ENCODE data around the gene OVCA2. TPM values are rescaled to one million over a fixed set of nuclear protein-coding genes. Genes with fewer than 3 reads are reported as not detected.

Gene OVCA2
- total RNA-seq, 5 donors from 2014 or later (not counting 1 experiment from before 2014, with no cell fraction given) = 31.0 to 36.8 (median 31.8) TPM

DNA sequence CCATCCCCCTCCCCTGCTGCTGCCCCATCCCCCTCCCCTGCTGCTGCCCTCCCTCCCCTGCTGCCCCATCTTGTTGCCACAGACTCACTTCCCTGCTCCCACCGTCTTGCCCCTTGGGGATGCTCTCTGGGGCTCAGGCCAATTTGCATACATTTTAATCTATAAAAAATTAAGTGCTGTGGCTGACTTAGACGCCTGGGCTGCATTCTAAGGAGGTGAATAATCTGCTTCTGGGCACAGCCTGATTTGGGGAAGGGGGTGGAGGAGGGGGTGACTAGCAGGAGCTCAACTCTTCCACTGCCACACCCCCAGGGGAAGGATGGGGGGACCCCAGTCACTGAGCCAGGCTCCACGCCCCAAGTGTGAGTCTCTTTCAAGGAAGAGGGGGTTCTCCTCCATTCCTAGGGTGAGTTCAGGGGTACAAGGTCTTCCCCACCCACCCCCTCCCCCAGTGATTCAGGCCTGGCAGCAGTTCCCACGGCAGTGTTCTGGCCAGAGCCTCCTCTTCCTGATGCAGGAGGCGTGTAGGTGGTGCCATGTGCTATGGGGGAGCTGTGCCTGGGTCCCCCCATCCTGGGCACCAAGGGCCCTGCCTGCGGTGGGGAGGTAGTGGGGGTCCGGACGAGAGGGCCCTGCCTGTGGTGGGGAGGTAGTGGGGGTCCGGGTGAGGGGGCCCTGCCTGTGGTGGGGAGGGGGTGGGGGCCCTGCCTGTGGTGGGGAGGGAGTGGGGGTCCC lies 6.8 kb upstream of the OVCA2 start:
- H3K4me1 Mint-ChIP-seq = peaks cover 9 to 28% (median 18%) of the 10 kb centered on the region in 3 donors
- no peak overlapping the region for H3K27ac Mint-ChIP-seq
- ATAC-seq (replicated peaks in 1 of 4) = no peak

DNA sequence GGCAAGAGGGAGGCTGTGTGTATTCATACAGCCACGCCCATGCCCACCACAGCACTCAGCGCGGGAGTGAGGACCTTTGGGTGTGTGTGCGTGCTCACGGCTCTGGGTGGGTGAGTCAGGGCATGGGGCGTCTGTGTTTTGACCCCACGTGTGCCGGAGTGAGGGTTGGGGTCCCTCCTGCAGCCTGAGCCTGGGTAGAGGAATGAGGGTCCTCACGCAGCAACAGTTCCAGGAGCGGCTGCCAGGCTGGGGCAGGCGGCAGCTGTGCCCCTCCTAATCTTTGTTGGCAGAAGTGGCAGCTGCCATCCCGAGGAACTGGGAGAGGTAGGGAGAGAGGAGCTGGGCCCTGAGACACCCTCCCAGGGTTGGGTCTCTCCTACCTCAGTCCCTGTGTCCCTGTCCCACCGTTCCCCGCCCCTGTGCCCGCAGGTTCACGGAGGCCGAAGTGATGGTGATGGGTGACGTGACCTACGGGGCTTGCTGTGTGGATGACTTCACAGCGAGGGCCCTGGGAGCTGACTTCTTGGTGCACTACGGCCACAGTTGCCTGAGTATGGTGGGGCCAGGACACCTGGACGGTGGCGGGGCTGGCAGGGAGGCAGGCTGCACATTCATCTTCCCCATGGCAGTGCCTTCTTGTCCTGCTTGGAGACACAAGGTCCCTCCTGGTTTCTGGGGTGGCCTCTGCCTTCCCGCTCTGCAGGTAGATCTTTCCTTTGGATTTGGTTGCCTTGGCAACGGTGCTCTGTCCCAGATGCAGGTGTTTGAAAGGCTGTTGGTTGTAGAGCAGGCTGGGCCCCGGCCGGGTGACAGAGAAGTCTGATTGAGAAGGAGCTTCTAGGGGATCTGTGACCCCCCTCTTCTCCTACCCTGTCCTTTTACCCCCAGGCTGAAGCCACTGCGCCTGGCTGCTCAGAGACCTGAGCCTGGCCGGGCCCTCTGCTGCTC lies 6.0 kb upstream of the OVCA2 start:
- peaks cover 23% of the 10 kb centered on the region for H3K36me3 Mint-ChIP-seq
- H3K27ac Mint-ChIP-seq = no peak overlapping the region
- no peak for ATAC-seq (replicated peaks in 1 of 4)
- ChIA-PET CTCF (no interaction called here), POLR2A (interaction anchor here (0.6 kb wide), 2 partner anchors 222 to 742 kb away, joined by 3 to 7 read pairs; no protein-coding TSS in a partner anchor)
- no peaks in the 10 kb centered on the region for H3K9me3 ChIP-seq
- H3K27me3 ChIP-seq (replicated peaks in 1 of 2; ENCODE audit: control insufficient read depth in 2 of 2, extremely low read depth in 1 of 2, insufficient read depth in 2 of 2, low read length in 1 of 2) = no peaks in the 10 kb centered on the region
- H3K27ac ChIP-seq (ENCODE audit: low read length) = no peak overlapping the region
- H3K36me3 ChIP-seq (ENCODE audit: control insufficient read depth in 2 of 2, extremely low read depth in 1 of 2, insufficient read depth in 1 of 2, low read length in 1 of 2) = peaks cover 29 to 51% of the 10 kb centered on the region in 2 donors
- H3K27me3 Mint-ChIP-seq = no peaks in the 10 kb centered on the region
- H3K4me1 ChIP-seq (ENCODE audit: control insufficient read depth in 1 of 2, extremely low read depth in 1 of 2, insufficient read depth in 2 of 2, low read length in 2 of 2) = peaks cover 2 to 21% of the 10 kb centered on the region in 2 experiments
- H3K4me3 Mint-ChIP-seq = no peak overlapping the region
- H3K4me1 Mint-ChIP-seq = peaks cover 2 to 25% (median 17%) of the 10 kb centered on the region in 3 donors
- 97% methylated on average over 24 of the region's 29 CpGs for WGBS (ENCODE audit: insufficient coverage)
- no peak overlapping the region for H3K4me3 ChIP-seq (ENCODE audit: control insufficient read depth in 1 of 2, extremely low read depth in 1 of 2, low read length in 1 of 2)
- H3K9me3 Mint-ChIP-seq = no peaks in the 10 kb centered on the region
- no peak for DNase-seq

More for the DNA sequence above, 6.8 kb upstream of the OVCA2 start:
- Mint-ChIP-seq H3K9me3 (no peaks in the 10 kb centered on the region), H3K36me3 (peaks cover 23% of the 10 kb centered on the region), H3K4me3 (no peak overlapping the region), H3K27me3 (no peaks in the 10 kb centered on the region)
- Histone ChIP-seq H3K4me3 (ENCODE audit: control insufficient read depth in 1 of 2, extremely low read depth in 1 of 2, low read length in 1 of 2) (no peak overlapping the region), H3K9me3 (no peaks in the 10 kb centered on the region), H3K27me3 (replicated peaks in 1 of 2; ENCODE audit: control insufficient read depth in 2 of 2, extremely low read depth in 1 of 2, insufficient read depth in 2 of 2, low read length in 1 of 2) (no peaks in the 10 kb centered on the region), H3K27ac (ENCODE audit: low read length) (no peak overlapping the region), H3K36me3 (ENCODE audit: control insufficient read depth in 2 of 2, extremely low read depth in 1 of 2, insufficient read depth in 1 of 2, low read length in 1 of 2) (peaks cover 24 to 44% of the 10 kb centered on the region in 2 donors), H3K4me1 (ENCODE audit: control insufficient read depth in 1 of 2, extremely low read depth in 1 of 2, insufficient read depth in 2 of 2, low read length in 2 of 2) (peaks cover 6 to 26% of the 10 kb centered on the region in 2 experiments)
- ChIA-PET CTCF (interaction anchor here in 1 of 2 donors (0.5 kb wide), 1 partner anchor 9 kb away, joined by 4 read pairs; no protein-coding TSS in a partner anchor), POLR2A (no interaction called here)
- no peak for DNase-seq
- WGBS (ENCODE audit: insufficient coverage) = no CpG with 5 or more reads among the region's 9 CpGs

DNA sequence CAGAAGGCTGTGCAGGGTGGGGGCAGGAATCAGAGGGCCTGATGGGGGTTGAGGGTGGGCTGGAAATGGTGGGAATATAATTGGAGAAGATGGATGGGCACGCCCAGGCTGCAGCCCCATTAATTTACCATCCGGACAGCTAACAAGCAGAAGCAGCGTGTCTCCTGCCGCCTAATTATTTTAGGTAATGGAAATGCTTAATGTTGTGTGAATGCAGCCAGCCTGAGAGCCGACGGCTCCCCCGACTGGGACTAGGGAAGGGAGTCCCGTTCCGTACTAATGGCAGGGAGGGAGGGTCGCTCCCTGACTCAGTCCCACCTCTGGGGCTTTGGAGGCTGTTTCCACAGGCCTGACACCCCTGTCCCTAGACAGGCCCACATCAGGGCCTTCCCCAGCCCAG lies 4.7 kb upstream of the OVCA2 start:
- ChIA-PET CTCF (no interaction called here), POLR2A (no interaction called here)
- Mint-ChIP-seq H3K36me3 (peaks cover 23% of the 10 kb centered on the region), H3K4me3 (no peak overlapping the region), H3K27ac (no peak overlapping the region), H3K27me3 (no peaks in the 10 kb centered on the region), H3K9me3 (no peaks in the 10 kb centered on the region), H3K4me1 (peaks cover 4 to 21% (median 14%) of the 10 kb centered on the region in 3 donors)
- WGBS (ENCODE audit: insufficient coverage) = 96% methylated on average over 8 of the region's 10 CpGs
- no peak overlapping the region for H3K4me3 ChIP-seq (ENCODE audit: control insufficient read depth in 1 of 2, extremely low read depth in 1 of 2, low read length in 1 of 2)
- no peak overlapping the region for H3K27ac ChIP-seq (ENCODE audit: low read length)
- DNase-seq = no peak
- H3K27me3 ChIP-seq (replicated peaks in 1 of 2; ENCODE audit: control insufficient read depth in 2 of 2, extremely low read depth in 1 of 2, insufficient read depth in 2 of 2, low read length in 1 of 2) = no peaks in the 10 kb centered on the region
- ATAC-seq (replicated peaks in 1 of 4) = no peak
- H3K36me3 ChIP-seq (ENCODE audit: control insufficient read depth in 2 of 2, extremely low read depth in 1 of 2, insufficient read depth in 1 of 2, low read length in 1 of 2) = peaks cover 29 to 53% of the 10 kb centered on the region in 2 donors
- no peaks in the 10 kb centered on the region for H3K9me3 ChIP-seq
- peaks cover 0 to 18% of the 10 kb centered on the region in 2 experiments for H3K4me1 ChIP-seq (ENCODE audit: control insufficient read depth in 1 of 2, extremely low read depth in 1 of 2, insufficient read depth in 2 of 2, low read length in 2 of 2)

DNA sequence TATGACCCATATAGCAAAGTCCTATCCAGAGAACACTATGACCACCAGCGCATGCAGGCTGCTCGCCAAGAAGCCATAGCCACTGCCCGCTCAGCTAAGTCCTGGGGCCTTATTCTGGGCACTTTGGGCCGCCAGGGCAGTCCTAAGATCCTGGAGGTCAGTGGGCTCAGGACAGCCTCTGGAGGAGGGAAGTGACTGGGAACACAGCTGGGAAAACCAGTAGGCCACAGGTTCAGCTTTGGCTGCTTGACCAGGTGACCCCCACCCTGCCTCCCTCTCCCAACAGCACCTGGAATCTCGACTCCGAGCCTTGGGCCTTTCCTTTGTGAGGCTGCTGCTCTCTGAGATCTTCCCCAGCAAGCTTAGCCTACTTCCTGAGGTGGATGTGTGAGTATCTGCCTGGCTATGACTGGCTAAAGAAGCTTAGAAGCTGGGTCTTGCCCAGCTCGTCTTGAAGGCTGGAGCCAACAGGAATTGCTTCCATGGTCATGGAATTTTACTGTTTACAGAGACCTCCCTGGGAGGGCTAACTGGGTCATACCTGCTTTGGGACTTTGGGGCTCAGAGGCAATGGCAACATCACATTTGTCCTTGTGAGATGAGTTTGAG lies 1.5 kb upstream of the OVCA2 start:
- POLR2A ChIA-PET = no interaction called here
- peak overlapping the region; percentile 55 to 95 (median 88) for H3K4me3 Mint-ChIP-seq
- no peaks in the 10 kb centered on the region for H3K9me3 ChIP-seq

DNA sequence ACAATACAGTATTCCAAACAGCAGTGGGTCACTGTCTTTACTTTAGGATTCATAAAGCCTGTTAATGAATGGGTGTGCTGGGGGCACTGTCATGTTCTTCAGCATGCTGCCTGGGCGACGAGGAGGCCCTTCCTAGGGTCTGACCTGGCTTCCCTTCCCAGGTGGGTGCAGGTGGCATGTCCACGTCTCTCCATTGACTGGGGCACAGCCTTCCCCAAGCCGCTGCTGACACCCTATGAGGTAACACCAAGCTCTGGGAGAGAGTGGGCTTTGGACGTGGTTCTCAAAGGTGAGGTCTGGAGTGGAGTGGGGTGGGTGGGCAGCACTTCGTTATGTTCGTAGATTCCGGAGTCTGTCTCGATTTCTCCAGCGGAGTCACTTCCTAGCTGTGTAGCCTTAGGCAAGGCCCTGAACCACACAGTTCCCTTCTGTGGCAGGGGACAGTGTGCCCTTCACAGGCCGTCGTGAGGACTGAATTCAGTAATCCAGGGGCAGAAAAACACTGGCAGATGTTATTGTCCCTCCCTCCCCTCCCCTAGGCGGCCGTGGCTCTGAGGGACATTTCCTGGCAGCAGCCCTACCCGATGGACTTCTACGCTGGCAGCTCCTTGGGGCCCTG lies 771 bp upstream of the OVCA2 start:
- DNase-seq (no peak), ATAC-seq (replicated peaks in 1 of 4) (no peak)
- no peaks in the 10 kb centered on the region for H3K27me3 Mint-ChIP-seq
- H3K4me1 Mint-ChIP-seq = peaks cover 17 to 27% (median 22%) of the 10 kb centered on the region in 3 donors
- H3K4me1 ChIP-seq (ENCODE audit: control insufficient read depth in 1 of 2, extremely low read depth in 1 of 2, insufficient read depth in 2 of 2, low read length in 2 of 2) = peaks cover 9 to 20% of the 10 kb centered on the region in 2 experiments
- H3K27me3 ChIP-seq (replicated peaks in 1 of 2; ENCODE audit: control insufficient read depth in 2 of 2, extremely low read depth in 1 of 2, insufficient read depth in 2 of 2, low read length in 1 of 2) = no peaks in the 10 kb centered on the region
- peaks cover 21 to 46% of the 10 kb centered on the region in 2 donors for H3K36me3 ChIP-seq (ENCODE audit: control insufficient read depth in 2 of 2, extremely low read depth in 1 of 2, insufficient read depth in 1 of 2, low read length in 1 of 2)
- CTCF ChIA-PET = no interaction called here
- peak overlapping the region; percentile 80 for H3K27ac ChIP-seq (ENCODE audit: low read length)
- H3K36me3 Mint-ChIP-seq = peaks cover 24% of the 10 kb centered on the region
- H3K9me3 ChIP-seq = no peaks in the 10 kb centered on the region
- POLR2A ChIA-PET = interaction anchor here in 1 of 2 donors (0.6 kb wide), 1 partner anchor 618 kb away, joined by 14 read pairs; no protein-coding TSS in a partner anchor
- peak overlapping the region; percentile 15 to 69 for H3K4me3 ChIP-seq (ENCODE audit: control insufficient read depth in 1 of 2, extremely low read depth in 1 of 2, low read length in 1 of 2)
- WGBS (ENCODE audit: insufficient coverage) = 63% methylated on average over 9 of the region's 16 CpGs
- peak overlapping the region; percentile 82 to 95 (median 88) for H3K4me3 Mint-ChIP-seq
- H3K9me3 Mint-ChIP-seq = no peaks in the 10 kb centered on the region
- H3K27ac Mint-ChIP-seq = peak overlapping the region in 1 of 2 donors; percentile 89

More for the DNA sequence above, 1.5 kb upstream of the OVCA2 start:
- H3K27ac Mint-ChIP-seq = peak overlapping the region in 1 of 2 donors; percentile 58
- peaks cover 17 to 27% (median 22%) of the 10 kb centered on the region in 3 donors for H3K4me1 Mint-ChIP-seq
- Histone ChIP-seq H3K4me1 (ENCODE audit: control insufficient read depth in 1 of 2, extremely low read depth in 1 of 2, insufficient read depth in 2 of 2, low read length in 2 of 2) (peaks cover 9 to 20% of the 10 kb centered on the region in 2 experiments), H3K27me3 (replicated peaks in 1 of 2; ENCODE audit: control insufficient read depth in 2 of 2, extremely low read depth in 1 of 2, insufficient read depth in 2 of 2, low read length in 1 of 2) (no peaks in the 10 kb centered on the region), H3K36me3 (ENCODE audit: control insufficient read depth in 2 of 2, extremely low read depth in 1 of 2, insufficient read depth in 1 of 2, low read length in 1 of 2) (peaks cover 21 to 47% of the 10 kb centered on the region in 2 donors), H3K4me3 (ENCODE audit: control insufficient read depth in 1 of 2, extremely low read depth in 1 of 2, low read length in 1 of 2) (no peak overlapping the region), H3K27ac (ENCODE audit: low read length) (no peak overlapping the region)
- 87% methylated on average over 5 of the region's 7 CpGs for WGBS (ENCODE audit: insufficient coverage)
- H3K27me3 Mint-ChIP-seq = no peaks in the 10 kb centered on the region
- H3K36me3 Mint-ChIP-seq = peaks cover 27% of the 10 kb centered on the region
- CTCF ChIA-PET = no interaction called here
- DNase-seq = no peak
- no peak for ATAC-seq (replicated peaks in 1 of 4)
- H3K9me3 Mint-ChIP-seq = no peaks in the 10 kb centered on the region

All from T-cell (primary cell).